Loucy (cell line): ENCODE results near the gene ERCC6L.
A peak's percentile ranks its signal among the peaks of the same experiment; 100 is the strongest.

Source experiments
- H2AFZ ChIP-seq: fragments of 200-600 bp; sonication (generic); 2 replicates; pipeline ENCODE4 v1.6.0; 2016; ENCODE audit warnings: antibody characterized with exemption, mild to moderate bottlenecking, low read length, moderate library complexity
- H3F3A ChIP-seq: fragments of 200-600 bp; 2 replicates; pipeline ENCODE4 v1.6.0; 2016; ENCODE audit warnings: antibody characterized with exemption, low read depth, mild to moderate bottlenecking
- H3K27me3 ChIP-seq: fragments of 200-600 bp; sonication (generic); 2 replicates; pipeline ENCODE4 v1.6.1; 2014; ENCODE audit warnings: low read length, mild to moderate bottlenecking; ENCODE audit not compliant: insufficient read depth, poor library complexity, severe bottlenecking
- H3K36me3 ChIP-seq: fragments of 200-600 bp; sonication (generic); 2 replicates; pipeline ENCODE4 v1.6.1; 2016; ENCODE audit warnings: low read length; ENCODE audit not compliant: insufficient read depth
- H3K4me1 ChIP-seq: fragments of 200-600 bp; sonication (generic); 2 replicates; pipeline ENCODE4 v1.5.1; 2014; ENCODE audit warnings: low read length, mild to moderate bottlenecking; ENCODE audit not compliant: insufficient read depth, poor library complexity, severe bottlenecking
- H3K4me2 ChIP-seq: fragments of 200-600 bp; sonication (generic); 2 replicates; pipeline ENCODE4 v1.6.0; 2014; ENCODE audit warnings: antibody characterized with exemption, low read length, low read depth, mild to moderate bottlenecking; ENCODE audit not compliant: poor library complexity, severe bottlenecking
- H3K4me3 ChIP-seq: fragments of 200-600 bp; sonication (generic); 2 replicates; pipeline ENCODE4 v1.5.1; 2014; ENCODE audit warnings: low read length, mild to moderate bottlenecking, mixed read lengths; ENCODE audit not compliant: poor library complexity, severe bottlenecking
- H3K79me2 ChIP-seq: fragments of 200-600 bp; sonication (generic); 2 replicates; pipeline ENCODE4 v1.6.1; 2014; ENCODE audit warnings: low read length; ENCODE audit not compliant: insufficient read depth
- H3K9ac ChIP-seq: fragments of 200-600 bp; sonication (generic); 2 replicates; pipeline ENCODE4 v1.6.0; 2014; ENCODE audit warnings: mild to moderate bottlenecking, low read depth, low read length, moderate library complexity; ENCODE audit not compliant: poor library complexity, severe bottlenecking
- H3K9me2 ChIP-seq: fragments of 200-600 bp; sonication (generic); replicated peaks from 2 replicates; pipeline ENCODE4 v1.6.1; 2016; ENCODE audit warnings: low read depth, low read length, mixed read lengths
- H3K9me3 ChIP-seq: fragments of 200-600 bp; sonication (generic); 2 replicates; pipeline ENCODE4 v1.6.1; 2014; ENCODE audit warnings: mild to moderate bottlenecking, antibody characterized with exemption, low read length, low read depth; ENCODE audit not compliant: insufficient read depth
- H4K20me1 ChIP-seq: fragments of 200-600 bp; sonication (generic); 2 replicates; pipeline ENCODE4 v1.6.0; 2014; ENCODE audit warnings: antibody characterized with exemption, low read length, mild to moderate bottlenecking; ENCODE audit not compliant: insufficient read depth, poor library complexity, severe bottlenecking
- EZH2phosphoT487 ChIP-seq: fragments of 200-600 bp; IDR thresholded peaks from 2 replicates; pipeline ENCODE4 v1.6.1; 2018; ENCODE audit warnings: antibody characterized with exemption, mild to moderate bottlenecking, moderate library complexity, borderline replicate concordance
- TF ChIP-seq, protein P1 (sequence below): fragments of 200-600 bp; sonication (generic); conservative IDR thresholded peaks from 2 replicates; pipeline ENCODE4 v1.5.1; 2014; ENCODE audit warnings: mild to moderate bottlenecking, antibody characterized with exemption, low read length

ERCC6L gene

DNA sequence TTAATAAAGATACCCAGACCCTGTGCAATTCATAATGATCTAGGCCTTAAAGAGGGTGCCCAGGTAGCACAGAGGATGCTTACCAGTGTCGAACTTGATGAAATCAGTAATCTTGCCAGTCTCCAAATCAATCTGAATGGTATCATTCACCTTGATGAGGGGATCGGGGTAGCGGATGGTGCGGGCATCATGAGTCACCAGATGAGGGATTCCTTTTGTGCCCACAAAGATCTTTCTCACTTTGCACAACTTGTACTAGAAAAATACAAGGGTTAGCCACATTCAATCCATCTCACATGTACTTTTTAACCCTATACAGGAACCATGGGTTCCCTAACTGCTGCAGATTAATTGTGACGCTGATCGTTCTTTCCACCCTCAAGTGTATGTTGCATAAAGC, 34.9 kb upstream of the ERCC6L start:
- peak overlapping the region; percentile 99 for H3K9ac ChIP-seq
- H2AFZ ChIP-seq: no peak overlapping the region
- H4K20me1 ChIP-seq: peaks cover 62% of the 10 kb centered on the region
- H3K9me2 ChIP-seq: no peaks in the 10 kb centered on the region
- TF ChIP-seq EZH2phosphoT487: no peak
- TF ChIP-seq, protein P1, sequence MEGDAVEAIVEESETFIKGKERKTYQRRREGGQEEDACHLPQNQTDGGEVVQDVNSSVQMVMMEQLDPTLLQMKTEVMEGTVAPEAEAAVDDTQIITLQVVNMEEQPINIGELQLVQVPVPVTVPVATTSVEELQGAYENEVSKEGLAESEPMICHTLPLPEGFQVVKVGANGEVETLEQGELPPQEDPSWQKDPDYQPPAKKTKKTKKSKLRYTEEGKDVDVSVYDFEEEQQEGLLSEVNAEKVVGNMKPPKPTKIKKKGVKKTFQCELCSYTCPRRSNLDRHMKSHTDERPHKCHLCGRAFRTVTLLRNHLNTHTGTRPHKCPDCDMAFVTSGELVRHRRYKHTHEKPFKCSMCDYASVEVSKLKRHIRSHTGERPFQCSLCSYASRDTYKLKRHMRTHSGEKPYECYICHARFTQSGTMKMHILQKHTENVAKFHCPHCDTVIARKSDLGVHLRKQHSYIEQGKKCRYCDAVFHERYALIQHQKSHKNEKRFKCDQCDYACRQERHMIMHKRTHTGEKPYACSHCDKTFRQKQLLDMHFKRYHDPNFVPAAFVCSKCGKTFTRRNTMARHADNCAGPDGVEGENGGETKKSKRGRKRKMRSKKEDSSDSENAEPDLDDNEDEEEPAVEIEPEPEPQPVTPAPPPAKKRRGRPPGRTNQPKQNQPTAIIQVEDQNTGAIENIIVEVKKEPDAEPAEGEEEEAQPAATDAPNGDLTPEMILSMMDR: no peak
- peak overlapping the region; percentile 98 for H3K4me3 ChIP-seq
- H3K79me2 ChIP-seq: peaks cover 64% of the 10 kb centered on the region
- H3K27me3 ChIP-seq: peaks cover 7% of the 10 kb centered on the region
- no peaks in the 10 kb centered on the region; the same call in 1 of the 2 replicates for H3F3A ChIP-seq
- peaks cover 27% of the 10 kb centered on the region for H3K4me1 ChIP-seq
- peaks cover 54% of the 10 kb centered on the region; the same call in 1 of the 2 replicates for H3K36me3 ChIP-seq
- H3K9me3 ChIP-seq: no peaks in the 10 kb centered on the region
- H3K4me2 ChIP-seq: peak overlapping the region; percentile 96

DNA sequence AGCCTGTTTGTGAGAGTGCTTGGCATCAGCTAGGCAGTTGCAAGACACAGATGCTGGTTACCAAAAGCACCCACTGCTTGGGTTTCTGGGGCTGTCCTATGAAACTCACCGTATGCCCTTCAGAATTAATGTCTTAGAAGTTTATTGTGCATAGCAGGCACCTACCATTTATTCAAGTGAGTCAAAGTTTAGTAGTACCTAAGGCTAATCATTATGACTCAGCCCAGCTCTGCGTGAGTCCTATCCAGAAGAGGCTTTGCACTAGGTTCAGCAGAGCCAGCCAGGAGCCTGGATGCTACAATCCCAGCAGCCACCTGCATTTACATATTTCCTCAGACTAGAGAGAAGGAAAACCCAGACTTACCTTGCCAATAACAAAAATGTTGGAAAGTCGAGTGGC, 34.0 kb upstream of the ERCC6L start:
- Histone ChIP-seq H2AFZ (no peak overlapping the region), H3K4me3 (peak overlapping the region; percentile 98), H3K36me3 (peaks cover 62% of the 10 kb centered on the region; the same call in 1 of the 2 replicates), H4K20me1 (peaks cover 62% of the 10 kb centered on the region), H3K9ac (peak overlapping the region; percentile 99), H3K4me1 (peaks cover 27% of the 10 kb centered on the region), H3K27me3 (peaks cover 7% of the 10 kb centered on the region), H3K9me3 (no peaks in the 10 kb centered on the region), H3K9me2 (no peaks in the 10 kb centered on the region), H3K79me2 (peaks cover 64% of the 10 kb centered on the region), H3K4me2 (peak overlapping the region; percentile 96), H3F3A (no peaks in the 10 kb centered on the region; the same call in 1 of the 2 replicates)
- TF ChIP-seq EZH2phosphoT487: no peak
- TF ChIP-seq, protein P1: no peak

DNA sequence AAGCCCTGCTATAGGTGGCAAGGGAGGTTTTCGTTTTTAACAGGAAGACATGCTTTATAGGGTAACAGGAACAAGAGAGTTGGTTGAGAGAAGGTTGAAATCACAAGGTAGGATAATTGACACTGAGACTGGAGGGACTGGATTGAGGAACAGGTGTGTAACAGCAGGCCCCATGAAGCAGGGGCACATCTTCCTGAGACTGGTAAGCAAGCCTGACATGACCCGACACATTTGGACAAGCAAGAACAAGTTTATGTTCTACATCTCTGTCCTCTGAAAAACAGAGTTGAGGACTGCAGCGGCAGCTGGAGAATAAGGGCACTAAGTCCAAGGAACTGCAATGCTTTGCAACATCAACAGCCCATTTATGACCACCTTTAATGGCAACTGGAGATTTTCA, 33.0 kb upstream of the ERCC6L start:
- Histone ChIP-seq H3K4me3 (peak overlapping the region; percentile 35), H3K4me1 (peaks cover 27% of the 10 kb centered on the region), H3K79me2 (peaks cover 60% of the 10 kb centered on the region), H4K20me1 (peaks cover 62% of the 10 kb centered on the region), H3F3A (no peaks in the 10 kb centered on the region; the same call in 1 of the 2 replicates), H3K36me3 (peaks cover 66% of the 10 kb centered on the region; the same call in 1 of the 2 replicates), H3K9me3 (no peaks in the 10 kb centered on the region), H2AFZ (no peak overlapping the region), H3K9me2 (no peaks in the 10 kb centered on the region), H3K9ac (no peak overlapping the region), H3K4me2 (peak overlapping the region; percentile 96), H3K27me3 (peaks cover 4% of the 10 kb centered on the region)
- TF ChIP-seq EZH2phosphoT487: no peak
- TF ChIP-seq, protein P1: no peak
